NB4 (cell line): ENCODE data around the gene OPA3.

Source experiments
- CTCF ChIP-seq: IDR thresholded peaks from one replicate; pipeline ENCODE4 v1.5.1; 2012; ENCODE audit warnings: low read depth, low read length
- MYC ChIP-seq: IDR thresholded peaks from 2 replicates; pipeline ENCODE4 v1.6.1; 2011; ENCODE audit warnings: low read depth, low read length
- POLR2A ChIP-seq: IDR thresholded peaks from 2 replicates; pipeline ENCODE4 v1.6.1; 2011; ENCODE audit warnings: mild to moderate bottlenecking; ENCODE audit not compliant: insufficient read length; ENCODE audit errors: extremely low read depth
- TF ChIP-seq, protein P1 (sequence below): IDR thresholded peaks from 2 replicates; pipeline ENCODE4 v1.6.1; 2011; ENCODE audit warnings: low read depth, low read length

DNA sequence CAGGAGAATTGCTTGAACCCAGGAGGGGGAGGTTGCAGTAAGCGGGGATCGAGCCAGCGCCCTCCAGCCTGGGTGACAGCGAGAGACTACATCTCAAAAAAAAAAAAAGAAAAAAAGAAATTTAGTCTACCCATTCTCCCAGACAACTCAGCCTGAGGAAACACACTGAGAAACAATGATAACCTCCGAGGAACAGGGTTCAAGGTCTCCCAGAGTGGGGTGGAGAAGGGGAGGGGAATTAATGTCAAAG is 78.7 kb downstream of the OPA3 start:
- TF ChIP-seq CTCF, result no peak
- no peak for TF ChIP-seq MYC
- TF ChIP-seq, protein P1, sequence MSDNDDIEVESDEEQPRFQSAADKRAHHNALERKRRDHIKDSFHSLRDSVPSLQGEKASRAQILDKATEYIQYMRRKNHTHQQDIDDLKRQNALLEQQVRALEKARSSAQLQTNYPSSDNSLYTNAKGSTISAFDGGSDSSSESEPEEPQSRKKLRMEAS, result no peak
- no peak for TF ChIP-seq POLR2A
